Activated CD8-positive, alpha-beta T cell treated with anti-CD3 and anti-CD28 coated beads for 36 hours (primary cell): ENCODE results near the gene RABEP2. TPM values are rescaled to one million over a fixed set of nuclear protein-coding genes. Genes with fewer than 3 reads are reported as not detected.

Experiments used
- ATAC-seq: fragments of 200-7000 bp; cut with Tn5 transposase; one replicate; pipeline ENCODE4 v1.10.0; 2021; ENCODE audit warnings: mild to moderate bottlenecking, moderate library complexity
- CTCF ChIA-PET: fragments of 350-600 bp; sonication (Branson Sonifier 250); formaldehyde crosslinking; loops from one replicate; lab custom pipeline; 2021; ENCODE audit warnings: antibody characterized with exemption; lab: Charles Lee
- POLR2A ChIA-PET: fragments of 350-600 bp; sonication (Branson Sonifier 250); formaldehyde crosslinking; loops from one replicate; lab custom pipeline; 2021; ENCODE audit warnings: antibody characterized with exemption; lab: Charles Lee
- DNase-seq: peaks from one replicate; pipeline ENCODE4 v3.0.0-alpha.2; 2020
- H3K27ac Mint-ChIP-seq: one replicate; pipeline ENCODE4 v1.8.0; 2021; ENCODE audit warnings: mild to moderate bottlenecking, mixed read lengths
- H3K27me3 Mint-ChIP-seq: one replicate; pipeline ENCODE4 v1.8.0; 2021; ENCODE audit warnings: mixed read lengths
- H3K36me3 Mint-ChIP-seq: one replicate; pipeline ENCODE4 v1.8.0; 2021; ENCODE audit warnings: low read depth, mixed read lengths
- H3K4me1 Mint-ChIP-seq: one replicate; pipeline ENCODE4 v1.8.0; 2021; ENCODE audit warnings: low read depth, mixed read lengths
- H3K4me3 Mint-ChIP-seq: one replicate; pipeline ENCODE4 v1.8.0; 2021; ENCODE audit warnings: mild to moderate bottlenecking, moderate library complexity, mixed read lengths
- H3K9me3 Mint-ChIP-seq: one replicate; pipeline ENCODE4 v1.8.0; 2021; ENCODE audit warnings: mixed read lengths
- intact Hi-C: fragments of 100-400 bp; cut with micrococcal nuclease; formaldehyde crosslinking; loops from one replicate; pipeline ENCODE4 v1.10.0; 2022
- total RNA-seq, 2 experiments: library from RNA; stranded (reverse); gene quantifications; one replicate each; pipeline ENCODE4 v1.2.3, GENCODE V29; 2021
- TF ChIP-seq, protein P1 (sequence below): fragments of 200-600 bp; IDR thresholded peaks from one replicate; pipeline ENCODE4 v1.8.0; 2022; ENCODE audit warnings: antibody characterized with exemption, mild to moderate bottlenecking

Gene RABEP2
- total RNA-seq, 2 experiments from 2014 or later, result 13.1 to 14.0 TPM

DNA sequence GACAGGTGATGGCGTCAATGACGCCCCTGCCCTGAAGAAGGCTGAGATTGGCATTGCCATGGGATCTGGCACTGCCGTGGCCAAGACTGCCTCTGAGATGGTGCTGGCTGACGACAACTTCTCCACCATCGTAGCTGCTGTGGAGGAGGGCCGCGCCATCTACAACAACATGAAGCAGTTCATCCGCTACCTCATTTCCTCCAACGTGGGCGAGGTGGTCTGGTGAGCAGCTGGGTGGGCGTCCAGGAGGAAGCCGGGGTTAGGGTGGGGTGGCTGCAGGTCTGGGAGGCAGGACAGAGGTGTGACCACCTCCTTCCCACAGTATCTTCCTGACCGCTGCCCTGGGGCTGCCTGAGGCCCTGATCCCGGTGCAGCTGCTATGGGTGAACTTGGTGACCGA lies 23.2 kb downstream of the RABEP2 start:
- no peak overlapping the region for H3K4me3 Mint-ChIP-seq
- H3K4me1 Mint-ChIP-seq, result peaks cover 4% of the 10 kb centered on the region
- no peaks in the 10 kb centered on the region for H3K27me3 Mint-ChIP-seq
- H3K27ac Mint-ChIP-seq, result no peak overlapping the region
- DNase-seq (peak; percentile 33), ATAC-seq (no peak)
- CTCF ChIA-PET, result interaction anchor here (1.0 kb wide), 1 partner anchor 43 kb away, joined by 3 read pairs; no protein-coding TSS in a partner anchor
- H3K36me3 Mint-ChIP-seq, result no peaks in the 10 kb centered on the region
- POLR2A ChIA-PET, result interaction anchor here (1.2 kb wide), 1 partner anchor 22 kb away, joined by 3 read pairs; no protein-coding TSS in a partner anchor
- intact Hi-C loops, result no loop called here
- TF ChIP-seq, protein P1, sequence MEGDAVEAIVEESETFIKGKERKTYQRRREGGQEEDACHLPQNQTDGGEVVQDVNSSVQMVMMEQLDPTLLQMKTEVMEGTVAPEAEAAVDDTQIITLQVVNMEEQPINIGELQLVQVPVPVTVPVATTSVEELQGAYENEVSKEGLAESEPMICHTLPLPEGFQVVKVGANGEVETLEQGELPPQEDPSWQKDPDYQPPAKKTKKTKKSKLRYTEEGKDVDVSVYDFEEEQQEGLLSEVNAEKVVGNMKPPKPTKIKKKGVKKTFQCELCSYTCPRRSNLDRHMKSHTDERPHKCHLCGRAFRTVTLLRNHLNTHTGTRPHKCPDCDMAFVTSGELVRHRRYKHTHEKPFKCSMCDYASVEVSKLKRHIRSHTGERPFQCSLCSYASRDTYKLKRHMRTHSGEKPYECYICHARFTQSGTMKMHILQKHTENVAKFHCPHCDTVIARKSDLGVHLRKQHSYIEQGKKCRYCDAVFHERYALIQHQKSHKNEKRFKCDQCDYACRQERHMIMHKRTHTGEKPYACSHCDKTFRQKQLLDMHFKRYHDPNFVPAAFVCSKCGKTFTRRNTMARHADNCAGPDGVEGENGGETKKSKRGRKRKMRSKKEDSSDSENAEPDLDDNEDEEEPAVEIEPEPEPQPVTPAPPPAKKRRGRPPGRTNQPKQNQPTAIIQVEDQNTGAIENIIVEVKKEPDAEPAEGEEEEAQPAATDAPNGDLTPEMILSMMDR, result no peak
- no peaks in the 10 kb centered on the region for H3K9me3 Mint-ChIP-seq

DNA sequence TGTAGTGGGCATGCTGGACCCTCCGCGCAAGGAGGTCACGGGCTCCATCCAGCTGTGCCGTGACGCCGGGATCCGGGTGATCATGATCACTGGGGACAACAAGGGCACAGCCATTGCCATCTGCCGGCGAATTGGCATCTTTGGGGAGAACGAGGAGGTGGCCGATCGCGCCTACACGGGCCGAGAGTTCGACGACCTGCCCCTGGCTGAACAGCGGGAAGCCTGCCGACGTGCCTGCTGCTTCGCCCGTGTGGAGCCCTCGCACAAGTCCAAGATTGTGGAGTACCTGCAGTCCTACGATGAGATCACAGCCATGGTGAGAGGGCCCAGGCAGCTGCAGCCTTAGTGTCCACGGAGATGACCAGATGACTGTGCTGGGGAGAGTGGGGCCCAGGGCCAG lies 24.4 kb downstream of the RABEP2 start:
- ChIA-PET POLR2A (interaction anchor here (0.8 to 1.0 kb wide), 2 partner anchors 20 to 36 kb away, joined by 4 to 5 read pairs; no protein-coding TSS in a partner anchor), CTCF (interaction anchor here (1.0 to 1.2 kb wide), 2 partner anchors 18 to 19 kb away, joined by 3 read pairs; no protein-coding TSS in a partner anchor)
- peaks cover 4% of the 10 kb centered on the region for H3K4me1 Mint-ChIP-seq
- H3K36me3 Mint-ChIP-seq, result no peaks in the 10 kb centered on the region
- H3K4me3 Mint-ChIP-seq, result no peak overlapping the region
- H3K9me3 Mint-ChIP-seq, result no peaks in the 10 kb centered on the region
- no peak for DNase-seq
- intact Hi-C loops, result no loop called here
- no peaks in the 10 kb centered on the region for H3K27me3 Mint-ChIP-seq
- no peak overlapping the region for H3K27ac Mint-ChIP-seq
- ATAC-seq, result no peak
- TF ChIP-seq, protein P1, result no peak

DNA sequence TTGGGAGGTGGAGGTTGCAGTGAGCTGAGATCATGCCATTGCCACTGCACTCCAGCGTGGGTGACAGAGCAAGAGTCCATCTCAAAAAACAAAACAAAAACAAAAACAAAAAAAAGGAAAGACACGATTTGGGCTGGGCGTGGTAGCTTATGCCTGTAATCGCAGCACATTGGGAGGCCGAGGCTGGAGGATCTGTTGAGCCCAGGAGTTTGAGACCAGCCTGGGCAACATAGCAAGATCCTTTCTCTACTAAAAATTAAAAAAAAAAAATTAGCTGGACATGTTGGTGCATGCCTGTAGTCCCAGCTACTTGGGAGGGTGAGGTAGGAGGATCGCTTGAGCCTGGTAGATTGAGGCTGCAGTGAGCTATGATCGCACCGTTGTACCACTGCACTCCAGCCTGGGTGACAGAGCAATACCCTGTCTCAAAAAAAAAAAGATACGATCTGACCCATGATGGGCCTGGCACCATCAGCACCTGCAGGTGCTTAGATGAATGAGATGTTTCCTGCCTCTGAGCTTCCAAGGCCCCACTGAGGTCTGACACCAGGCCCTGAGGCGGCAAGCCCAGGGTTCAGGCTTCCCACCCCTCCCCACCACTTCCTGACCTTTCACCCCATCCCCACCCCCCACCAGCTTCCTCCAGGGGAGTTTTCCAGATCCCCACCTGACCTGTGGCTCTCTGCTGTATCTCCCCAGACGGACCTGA lies 25.0 kb downstream of the RABEP2 start:
- ATAC-seq (peak; percentile 17), DNase-seq (no peak)
- intact Hi-C loops, result no loop called here
- no peaks in the 10 kb centered on the region for H3K9me3 Mint-ChIP-seq
- H3K4me1 Mint-ChIP-seq, result peaks cover 4% of the 10 kb centered on the region
- ChIA-PET CTCF (interaction anchor here (0.9 to 1.2 kb wide), 3 partner anchors 18 to 27 kb away, joined by 3 read pairs; no protein-coding TSS in a partner anchor), POLR2A (interaction anchor here (1.0 kb wide), 1 partner anchor 20 kb away, joined by 5 read pairs; no protein-coding TSS in a partner anchor)
- no peaks in the 10 kb centered on the region for H3K36me3 Mint-ChIP-seq
- H3K27me3 Mint-ChIP-seq, result no peaks in the 10 kb centered on the region
- H3K4me3 Mint-ChIP-seq, result no peak overlapping the region
- no peak overlapping the region for H3K27ac Mint-ChIP-seq
- TF ChIP-seq, protein P1, result no peak

DNA sequence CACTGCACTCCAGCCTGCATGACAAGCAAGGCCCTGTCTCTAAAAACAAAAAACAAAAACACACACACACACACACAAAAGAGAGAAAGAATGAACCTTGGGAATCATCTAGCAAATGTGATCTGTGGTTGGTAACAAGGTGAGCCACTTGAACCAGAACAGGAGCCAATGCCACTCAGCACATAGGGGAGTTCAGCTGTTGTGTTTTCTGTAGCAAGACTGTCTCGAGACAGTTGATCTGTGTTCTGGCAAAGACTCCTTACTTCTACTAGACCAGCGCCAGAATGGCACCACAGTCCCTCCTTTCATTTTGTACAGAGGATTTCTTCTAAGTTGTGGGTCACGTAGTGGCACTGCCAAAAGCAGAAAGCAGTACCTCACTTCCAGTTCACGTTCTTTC lies 26.1 kb downstream of the RABEP2 start:
- Mint-ChIP-seq H3K9me3 (no peaks in the 10 kb centered on the region), H3K27ac (no peak overlapping the region), H3K27me3 (no peaks in the 10 kb centered on the region), H3K4me3 (no peak overlapping the region), H3K36me3 (no peaks in the 10 kb centered on the region), H3K4me1 (peaks cover 4% of the 10 kb centered on the region)
- POLR2A ChIA-PET, result no interaction called here
- CTCF ChIA-PET, result no interaction called here
- ATAC-seq (no peak), DNase-seq (no peak)
- TF ChIP-seq, protein P1, result no peak
- intact Hi-C loops, result no loop called here

DNA sequence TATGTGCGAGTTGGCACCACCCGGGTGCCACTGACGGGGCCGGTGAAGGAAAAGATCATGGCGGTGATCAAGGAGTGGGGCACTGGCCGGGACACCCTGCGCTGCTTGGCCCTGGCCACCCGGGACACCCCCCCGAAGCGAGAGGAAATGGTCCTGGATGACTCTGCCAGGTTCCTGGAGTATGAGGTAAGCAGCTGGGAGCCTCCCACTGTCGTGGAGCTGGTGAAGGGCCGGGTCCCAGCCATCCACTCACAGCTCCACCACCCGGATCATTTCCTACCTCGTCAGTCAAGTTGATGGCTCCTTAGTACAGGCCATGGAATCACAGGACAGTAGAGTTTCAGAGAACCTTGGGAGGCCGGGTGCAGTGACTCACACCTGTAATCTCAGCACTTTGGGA lies 26.8 kb downstream of the RABEP2 start:
- CTCF ChIA-PET, result no interaction called here
- intact Hi-C loops, result no loop called here
- Mint-ChIP-seq H3K36me3 (no peaks in the 10 kb centered on the region), H3K9me3 (no peaks in the 10 kb centered on the region), H3K27me3 (no peaks in the 10 kb centered on the region), H3K27ac (no peak overlapping the region), H3K4me1 (peaks cover 4% of the 10 kb centered on the region), H3K4me3 (no peak overlapping the region)
- POLR2A ChIA-PET, result no interaction called here
- TF ChIP-seq, protein P1, result no peak
- ATAC-seq (no peak), DNase-seq (no peak)
